OCI-LY3 (cell line): ENCODE data around the gene BAD.

Experiments used
- EZH2phosphoT487 ChIP-seq: fragments of 200-600 bp; shearing (Covaris generic); IDR thresholded peaks from 2 replicates; pipeline ENCODE4 v1.6.1; 2018; ENCODE audit warnings: antibody characterized with exemption, mixed run types, low read depth
- TF ChIP-seq, protein P1 (sequence below): fragments of 200-600, 300-600 bp; sonication (generic); IDR thresholded peaks from 2 replicates; pipeline ENCODE4 v1.5.1; 2014; ENCODE audit warnings: antibody characterized with exemption, low read length, low read depth

DNA sequence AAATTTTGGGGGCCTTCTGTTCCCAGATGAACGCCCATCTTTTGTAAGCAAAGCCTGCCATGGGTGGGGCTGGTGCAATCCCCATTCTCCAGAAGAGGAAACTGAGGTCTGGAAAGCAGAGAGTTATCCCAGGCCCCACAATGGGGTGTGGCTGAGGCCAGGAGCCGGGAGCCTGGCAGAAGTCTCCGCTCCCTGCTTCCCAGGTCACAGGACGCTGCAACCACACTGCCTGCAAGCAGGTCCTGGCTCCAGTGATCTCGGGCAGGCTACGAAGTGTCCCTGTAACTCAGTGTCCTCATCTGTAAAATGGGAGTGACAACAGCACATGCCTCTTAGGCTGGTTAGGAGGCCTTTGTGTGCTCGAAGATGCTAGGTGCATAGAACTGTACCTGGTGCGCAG, 31.4 kb downstream of the BAD start:
- TF ChIP-seq, protein P1, sequence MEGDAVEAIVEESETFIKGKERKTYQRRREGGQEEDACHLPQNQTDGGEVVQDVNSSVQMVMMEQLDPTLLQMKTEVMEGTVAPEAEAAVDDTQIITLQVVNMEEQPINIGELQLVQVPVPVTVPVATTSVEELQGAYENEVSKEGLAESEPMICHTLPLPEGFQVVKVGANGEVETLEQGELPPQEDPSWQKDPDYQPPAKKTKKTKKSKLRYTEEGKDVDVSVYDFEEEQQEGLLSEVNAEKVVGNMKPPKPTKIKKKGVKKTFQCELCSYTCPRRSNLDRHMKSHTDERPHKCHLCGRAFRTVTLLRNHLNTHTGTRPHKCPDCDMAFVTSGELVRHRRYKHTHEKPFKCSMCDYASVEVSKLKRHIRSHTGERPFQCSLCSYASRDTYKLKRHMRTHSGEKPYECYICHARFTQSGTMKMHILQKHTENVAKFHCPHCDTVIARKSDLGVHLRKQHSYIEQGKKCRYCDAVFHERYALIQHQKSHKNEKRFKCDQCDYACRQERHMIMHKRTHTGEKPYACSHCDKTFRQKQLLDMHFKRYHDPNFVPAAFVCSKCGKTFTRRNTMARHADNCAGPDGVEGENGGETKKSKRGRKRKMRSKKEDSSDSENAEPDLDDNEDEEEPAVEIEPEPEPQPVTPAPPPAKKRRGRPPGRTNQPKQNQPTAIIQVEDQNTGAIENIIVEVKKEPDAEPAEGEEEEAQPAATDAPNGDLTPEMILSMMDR: no peak
- no peak for TF ChIP-seq EZH2phosphoT487
